Measurements from ENCODE around the gene ACTL6B. TPM values are rescaled to one million over a fixed set of nuclear protein-coding genes. Genes with fewer than 3 reads are reported as not detected.

Gene ACTL6B
- total and polyA plus RNA-seq, 4 donors, result 16.5 to 89.8 (median 59.1) TPM

Other genes starting within 250 kb of the ACTL6B start
- 1 to 10 TPM; 5.1 to 7.7 TPM for gene ZCWPW1, start 227.7 kb downstream of the ACTL6B start, total RNA-seq
- 1 to 10 TPM; 6.6 to 8.0 TPM for gene ZCWPW1, start 227.7 kb downstream of the ACTL6B start, polyA plus RNA-seq (ENCODE audit: insufficient read length in 2 of 2)
- gene MEPCE, start 226.6 kb downstream of the ACTL6B start, total RNA-seq, result 10 to 100 TPM; 18.5 to 37.9 TPM
- 10 to 100 TPM; 40.1 to 41.8 TPM for gene MEPCE, start 226.6 kb downstream of the ACTL6B start, polyA plus RNA-seq (ENCODE audit: insufficient read length in 2 of 2)
- gene PPP1R35, start 220.0 kb downstream of the ACTL6B start, total RNA-seq, result 10 to 100 TPM in 1 of 2 donors, 1 to 10 TPM in 1; 5.3 to 20.4 TPM
- gene PPP1R35, start 220.0 kb downstream of the ACTL6B start, polyA plus RNA-seq (ENCODE audit: insufficient read length in 2 of 2), result 10 to 100 TPM; 17.2 to 24.4 TPM
- gene SPACDR, start 192.2 kb downstream of the ACTL6B start, total RNA-seq, result 1 to 10 TPM; 2.0 to 2.1 TPM
- 10 to 100 TPM in 1 of 2 donors, 1 to 10 TPM in 1; 6.5 to 12.0 TPM for gene SPACDR, start 192.2 kb downstream of the ACTL6B start, polyA plus RNA-seq (ENCODE audit: insufficient read length in 2 of 2)
- gene TSC22D4, start 177.2 kb downstream of the ACTL6B start, total RNA-seq, result 100 to 1,000 TPM in 1 of 2 donors, 10 to 100 TPM in 1; 67.4 to 141 TPM
- gene TSC22D4, start 177.2 kb downstream of the ACTL6B start, polyA plus RNA-seq (ENCODE audit: insufficient read length in 2 of 2), result 100 to 1,000 TPM; 326 to 376 TPM
- gene NYAP1, start 172.5 kb downstream of the ACTL6B start, total RNA-seq, result 10 to 100 TPM; 12.0 to 12.6 TPM
- gene NYAP1, start 172.5 kb downstream of the ACTL6B start, polyA plus RNA-seq (ENCODE audit: insufficient read length in 2 of 2), result 10 to 100 TPM; 62.2 to 63.4 TPM
- 10 to 100 TPM; 10.6 to 16.1 TPM for gene AGFG2, start 117.2 kb downstream of the ACTL6B start, total RNA-seq
- gene AGFG2, start 117.2 kb downstream of the ACTL6B start, polyA plus RNA-seq (ENCODE audit: insufficient read length in 2 of 2), result 10 to 100 TPM; 18.3 to 21.0 TPM
- 1 to 10 TPM in 1 of 2 donors, not detected in 1; 1.9 TPM for gene SAP25, start 82.5 kb downstream of the ACTL6B start, total RNA-seq
- 1 to 10 TPM; 3.4 to 9.8 TPM for gene SAP25, start 82.5 kb downstream of the ACTL6B start, polyA plus RNA-seq (ENCODE audit: insufficient read length in 2 of 2)
- gene LRCH4, start 70.3 kb downstream of the ACTL6B start, total RNA-seq, result 10 to 100 TPM in 1 of 2 donors, 1 to 10 TPM in 1; 9.6 to 17.2 TPM
- 10 to 100 TPM; 41.0 to 61.3 TPM for gene LRCH4, start 70.3 kb downstream of the ACTL6B start, polyA plus RNA-seq (ENCODE audit: insufficient read length in 2 of 2)
- 1 to 10 TPM in 1 of 2 donors, under 1 TPM in 1; 0.40 to 2.0 TPM for gene FBXO24, start 70.1 kb downstream of the ACTL6B start, total RNA-seq
- gene FBXO24, start 70.1 kb downstream of the ACTL6B start, polyA plus RNA-seq (ENCODE audit: insufficient read length in 2 of 2), result 1 to 10 TPM in 1 of 2 donors, under 1 TPM in 1; 0.95 to 2.6 TPM
- gene PCOLCE, start 54.1 kb downstream of the ACTL6B start, total RNA-seq, result 100 to 1,000 TPM in 1 of 2 donors, 10 to 100 TPM in 1; 71.6 to 201 TPM
- gene PCOLCE, start 54.1 kb downstream of the ACTL6B start, polyA plus RNA-seq (ENCODE audit: insufficient read length in 2 of 2), result 100 to 1,000 TPM in 1 of 2 donors, 10 to 100 TPM in 1; 97.7 to 180 TPM
- 10 to 100 TPM in 1 of 2 donors, 1 to 10 TPM in 1; 8.9 to 15.2 TPM for gene MOSPD3, start 43.9 kb downstream of the ACTL6B start, total RNA-seq
- gene MOSPD3, start 43.9 kb downstream of the ACTL6B start, polyA plus RNA-seq (ENCODE audit: insufficient read length in 2 of 2), result 10 to 100 TPM; 51.3 to 54.7 TPM
- 1 to 10 TPM; 3.7 to 7.0 TPM for gene TFR2, start 14.9 kb downstream of the ACTL6B start, total RNA-seq
- gene TFR2, start 14.9 kb downstream of the ACTL6B start, polyA plus RNA-seq (ENCODE audit: insufficient read length in 2 of 2), result 10 to 100 TPM; 16.9 to 17.9 TPM
- 10 to 100 TPM; 74.9 to 89.9 TPM for gene GNB2, start 17.3 kb upstream of the ACTL6B start, total RNA-seq
- 100 to 1,000 TPM; 340 to 353 TPM for gene GNB2, start 17.3 kb upstream of the ACTL6B start, polyA plus RNA-seq (ENCODE audit: insufficient read length in 2 of 2)
- 10 to 100 TPM; 13.2 to 26.1 TPM for gene GIGYF1, start 37.8 kb upstream of the ACTL6B start, total RNA-seq
- 10 to 100 TPM; 41.7 to 53.7 TPM for gene GIGYF1, start 37.8 kb upstream of the ACTL6B start, polyA plus RNA-seq (ENCODE audit: insufficient read length in 2 of 2)
- 10 to 100 TPM; 26.2 to 45.2 TPM for gene POP7, start 49.7 kb upstream of the ACTL6B start, total RNA-seq
- 10 to 100 TPM; 59.3 to 65.3 TPM for gene POP7, start 49.7 kb upstream of the ACTL6B start, polyA plus RNA-seq (ENCODE audit: insufficient read length in 2 of 2)
- gene EPO, start 64.0 kb upstream of the ACTL6B start, total RNA-seq, result under 1 TPM in 1 of 2 donors, not detected in 1; 0.28 TPM
- under 1 TPM; 0.44 TPM for gene EPO, start 64.0 kb upstream of the ACTL6B start, polyA plus RNA-seq (ENCODE audit: insufficient read length in 2 of 2)
- not detected for gene ZAN, start 77.1 kb upstream of the ACTL6B start, total RNA-seq
- not detected for gene ZAN, start 77.1 kb upstream of the ACTL6B start, polyA plus RNA-seq (ENCODE audit: insufficient read length in 2 of 2)
- gene EPHB4, start 171.1 kb upstream of the ACTL6B start, total RNA-seq, result 10 to 100 TPM; 16.2 to 52.1 TPM
- gene EPHB4, start 171.1 kb upstream of the ACTL6B start, polyA plus RNA-seq (ENCODE audit: insufficient read length in 2 of 2), result 10 to 100 TPM; 17.3 to 25.0 TPM
- gene SLC12A9, start 196.3 kb upstream of the ACTL6B start, total RNA-seq, result 10 to 100 TPM; 13.8 to 21.2 TPM
- gene SLC12A9, start 196.3 kb upstream of the ACTL6B start, polyA plus RNA-seq (ENCODE audit: insufficient read length in 2 of 2), result 10 to 100 TPM; 34.8 to 48.3 TPM
- gene TRIP6, start 210.9 kb upstream of the ACTL6B start, total RNA-seq, result 10 to 100 TPM; 16.0 to 66.6 TPM
- 10 to 100 TPM; 36.2 to 55.6 TPM for gene TRIP6, start 210.9 kb upstream of the ACTL6B start, polyA plus RNA-seq (ENCODE audit: insufficient read length in 2 of 2)
- gene SRRT, start 218.7 kb upstream of the ACTL6B start, total RNA-seq, result 10 to 100 TPM; 21.3 to 68.7 TPM
- 100 to 1,000 TPM; 139 to 158 TPM for gene SRRT, start 218.7 kb upstream of the ACTL6B start, polyA plus RNA-seq (ENCODE audit: insufficient read length in 2 of 2)
- 1 to 10 TPM; 1.4 to 4.2 TPM for gene UFSP1, start 233.3 kb upstream of the ACTL6B start, total RNA-seq
- gene UFSP1, start 233.3 kb upstream of the ACTL6B start, polyA plus RNA-seq (ENCODE audit: insufficient read length in 2 of 2), result 1 to 10 TPM; 2.5 to 2.6 TPM
- 10 to 100 TPM; 14.7 to 71.4 TPM for gene ACHE, start 239.4 kb upstream of the ACTL6B start, total RNA-seq
- gene ACHE, start 239.4 kb upstream of the ACTL6B start, polyA plus RNA-seq (ENCODE audit: insufficient read length in 2 of 2), result 100 to 1,000 TPM in 1 of 2 donors, 10 to 100 TPM in 1; 96.8 to 108 TPM